CD14-positive monocyte (primary cell): ENCODE results near the gene SPATS2. TPM values are rescaled to one million over a fixed set of nuclear protein-coding genes. Genes with fewer than 3 reads are reported as not detected.

ENCODE experiments used
- DNase-seq, 3 donors: peaks; one replicate each; pipeline ENCODE4 v3.0.0-alpha.2; 2011 to 2022
- H2AFZ ChIP-seq: 2 replicates; pipeline ENCODE4 v1.6.0; 2012; ENCODE audit warnings: mild to moderate bottlenecking, low read depth, low read length, inconsistent platforms; ENCODE audit not compliant: insufficient read depth, poor library complexity, severe bottlenecking
- H3K27ac ChIP-seq, 2 donors: 1 replicate in 1 of 2; 2 replicates in 1 of 2; pipeline ENCODE4 v1.5.1; 2012 to 2013; ENCODE audit warnings: low read length in 2 of 2, control low read depth in 1 of 2, inconsistent platforms in 1 of 2, low read depth in 1 of 2, mild to moderate bottlenecking in 1 of 2
- H3K27me3 ChIP-seq, 2 donors: one replicate each; pipeline versions ENCODE4 v1.6.0 to v1.6.1; 2011 to 2013; ENCODE audit warnings: low read length in 2 of 2; ENCODE audit not compliant: control insufficient read depth in 2 of 2, insufficient read depth in 2 of 2
- H3K36me3 ChIP-seq, 2 donors: replicated peaks in 1 of 2; 1 replicate in 1 of 2; 2 replicates in 1 of 2; pipeline versions ENCODE4 v1.5.1 to v1.6.1; 2012 to 2013; ENCODE audit warnings: low read length in 2 of 2, control low read depth in 1 of 2, inconsistent platforms in 1 of 2, mild to moderate bottlenecking in 1 of 2; ENCODE audit not compliant: insufficient read depth in 2 of 2, control insufficient read depth in 1 of 2
- H3K4me1 ChIP-seq, 2 donors: 1 replicate in 1 of 2; 2 replicates in 1 of 2; pipeline versions ENCODE4 v1.5.1 to v1.6.1; 2012 to 2013; ENCODE audit warnings: low read length in 2 of 2, control low read depth in 1 of 2, inconsistent platforms in 1 of 2, mild to moderate bottlenecking in 1 of 2, moderate library complexity in 1 of 2; ENCODE audit not compliant: insufficient read depth in 2 of 2, control insufficient read depth in 1 of 2
- H3K4me2 ChIP-seq: replicated peaks from 2 replicates; pipeline ENCODE3; 2012; ENCODE audit warnings: low read length, moderate library complexity, mild to moderate bottlenecking; ENCODE audit not compliant: poor library complexity, severe bottlenecking; ENCODE audit errors: extremely low read depth
- H3K4me3 ChIP-seq, 3 experiments: fragments of 200-600 bp in 1 of 3; sonication (generic) in 1 of 3; replicated peaks in 1 of 3; 1 replicate in 2 of 3; 2 replicates in 1 of 3; pipeline ENCODE4 v1.5.1; 2011 to 2013; ENCODE audit warnings: low read length in 3 of 3, mild to moderate bottlenecking in 3 of 3, control low read depth in 2 of 3, low read depth in 2 of 3, inconsistent platforms in 1 of 3, moderate library complexity in 1 of 3
- H3K79me2 ChIP-seq: 2 replicates; pipeline ENCODE4 v1.6.0; 2012; ENCODE audit warnings: mild to moderate bottlenecking, control low read depth, inconsistent platforms, low read length, moderate library complexity; ENCODE audit not compliant: insufficient read depth
- H3K9ac ChIP-seq: 2 replicates; pipeline ENCODE4 v1.6.0; 2017; ENCODE audit warnings: low read length, mild to moderate bottlenecking; ENCODE audit not compliant: insufficient read depth, poor library complexity, severe bottlenecking
- H3K9me3 ChIP-seq, 2 donors: replicated peaks in 1 of 2; 1 replicate in 1 of 2; 2 replicates in 1 of 2; pipeline versions ENCODE4 v1.5.1 to v1.6.1; 2012 to 2013; ENCODE audit warnings: low read length in 2 of 2, control low read depth in 1 of 2; ENCODE audit not compliant: control insufficient read depth in 1 of 2, insufficient read depth in 1 of 2
- H4K20me1 ChIP-seq: 2 replicates; pipeline ENCODE4 v1.6.0; 2012; ENCODE audit warnings: mild to moderate bottlenecking, low read length, control low read depth, moderate library complexity; ENCODE audit not compliant: insufficient read depth
- H3K27ac Mint-ChIP-seq, 7 donors: one replicate each; pipeline ENCODE4 v1.8.0; 2020; ENCODE audit warnings: mild to moderate bottlenecking in 7 of 7, mixed read lengths in 7 of 7, moderate library complexity in 6 of 7, inconsistent platforms in 2 of 7
- H3K27me3 Mint-ChIP-seq, 3 donors: one replicate each; pipeline ENCODE4 v1.8.0; 2021 to 2022; ENCODE audit warnings: low read depth in 3 of 3, mild to moderate bottlenecking in 3 of 3, mixed read lengths in 3 of 3, moderate library complexity in 3 of 3, inconsistent platforms in 1 of 3
- H3K36me3 Mint-ChIP-seq, 2 donors: one replicate each; pipeline ENCODE4 v1.8.0; 2020; ENCODE audit warnings: mixed read lengths in 2 of 2, inconsistent platforms in 1 of 2, mild to moderate bottlenecking in 1 of 2
- H3K4me1 Mint-ChIP-seq: one replicate; pipeline ENCODE4 v1.8.0; 2020; ENCODE audit warnings: mild to moderate bottlenecking, mixed read lengths
- H3K4me3 Mint-ChIP-seq, 2 donors: one replicate each; pipeline ENCODE4 v1.8.0; 2020; ENCODE audit warnings: mild to moderate bottlenecking in 2 of 2, mixed read lengths in 2 of 2, moderate library complexity in 1 of 2
- H3K9me3 Mint-ChIP-seq, 7 donors: one replicate each; pipeline ENCODE4 v1.8.0; 2020 to 2022; ENCODE audit warnings: mixed read lengths in 7 of 7, mild to moderate bottlenecking in 6 of 7, moderate library complexity in 6 of 7, inconsistent platforms in 2 of 7
- CTCF ChIP-seq: fragments of 200-600 bp; IDR thresholded peaks from one replicate; pipeline ENCODE4 v1.8.0; 2022; ENCODE audit warnings: antibody characterized with exemption, mild to moderate bottlenecking
- WGBS: methylation state at CpG from one replicate; pipeline ENCODE4 v1.1.5; 2013; ENCODE audit warnings: missing lambda C conversion rate; ENCODE audit not compliant: insufficient coverage; 5-methylcytosine and 5-hydroxymethylcytosine counted together
- intact Hi-C, 2 donors: fragments of 100-400 bp; cut with micrococcal nuclease; formaldehyde crosslinking; loops; one replicate each; pipeline versions ENCODE4 v1.15.0 to v1.15.1; 2023
- polyA plus RNA-seq, 3 donors: library from polyadenylated mRNA; depleted of rRNA in 1 of 3; unstranded in 2 of 3; stranded (reverse) in 1 of 3; fragments of 300-500 nt in 2 of 3; fragments of >200 nt in 1 of 3; fragmentation: Illumina TruSeq in 2 of 3; gene quantifications; 1 replicate in 2 of 3; 2 replicates in 1 of 3; pipeline ENCODE4 v1.2.3, GENCODE V29; 2012 to 2021

The SPATS2 gene
- polyA plus RNA-seq, 3 donors: 1.1 to 3.2 (median 1.8) TPM

GRCh38 chr12:49413796-49414195, 46.5 kb downstream of the SPATS2 start:
- H3K27me3 Mint-ChIP-seq: peaks cover 0 to 2% (median 0%) of the 10 kb centered on the region in 3 donors
- H3K4me1 ChIP-seq: peaks cover 5 to 10% of the 10 kb centered on the region in 2 donors
- peaks cover 6% of the 10 kb centered on the region for H3K4me1 Mint-ChIP-seq
- no peaks in the 10 kb centered on the region for H3K79me2 ChIP-seq
- H3K27ac ChIP-seq: no peak overlapping the region
- H3K4me2 ChIP-seq: no peak overlapping the region
- peaks cover 0 to 4% of the 10 kb centered on the region in 2 donors for H3K36me3 Mint-ChIP-seq
- no peaks in the 10 kb centered on the region for H4K20me1 ChIP-seq
- no peaks in the 10 kb centered on the region for H3K27me3 ChIP-seq
- no peaks in the 10 kb centered on the region for H3K9me3 Mint-ChIP-seq
- no peak overlapping the region for H2AFZ ChIP-seq
- intact Hi-C loops: no loop called here
- no peak for TF ChIP-seq CTCF
- DNase-seq: no peak
- no peak overlapping the region for H3K9ac ChIP-seq
- H3K36me3 ChIP-seq: no peaks in the 10 kb centered on the region
- no peak overlapping the region for H3K4me3 Mint-ChIP-seq
- no peak overlapping the region for H3K4me3 ChIP-seq
- H3K27ac Mint-ChIP-seq: no peak overlapping the region
- H3K9me3 ChIP-seq: no peaks in the 10 kb centered on the region

- no peak for TF ChIP-seq CTCF
- Histone ChIP-seq H3K4me2 (no peak overlapping the region), H3K9ac (no peak overlapping the region), H3K27me3 (no peaks in the 10 kb centered on the region), H3K9me3 (no peaks in the 10 kb centered on the region), H3K36me3 (no peaks in the 10 kb centered on the region), H3K4me1 (peaks cover 5 to 10% of the 10 kb centered on the region in 2 donors), H4K20me1 (no peaks in the 10 kb centered on the region), H3K79me2 (no peaks in the 10 kb centered on the region), H2AFZ (no peak overlapping the region), H3K4me3 (no peak overlapping the region), H3K27ac (no peak overlapping the region)
- intact Hi-C loops: no loop called here
- Mint-ChIP-seq H3K4me3 (no peak overlapping the region), H3K9me3 (no peaks in the 10 kb centered on the region), H3K27ac (no peak overlapping the region), H3K36me3 (peaks cover 0 to 4% of the 10 kb centered on the region in 2 donors), H3K27me3 (peaks cover 0 to 2% (median 0%) of the 10 kb centered on the region in 3 donors), H3K4me1 (peaks cover 6% of the 10 kb centered on the region)
- DNase-seq: no peak
- no CpG with 5 or more reads among the region's 2 CpGs for WGBS
Measured at GRCh38 chr12:49414364-49414763, 47.1 kb downstream of the SPATS2 start.
